Upper lobe of right lung (tissue), 1 donor: Measurements from ENCODE around the gene SLC66A3. TPM values are rescaled to one million over a fixed set of nuclear protein-coding genes. Genes with fewer than 3 reads are reported as not detected.

Source experiments
- ATAC-seq: fragments of 200-7000 bp; cut with Tn5 transposase; one replicate; pipeline ENCODE4 v1.9.1; 2020; ENCODE audit warnings: mild to moderate bottlenecking, moderate library complexity
- DNase-seq: peaks from one replicate; pipeline ENCODE4 v3.0.0-alpha.2; 2020
- H3K27ac ChIP-seq: fragments of 200-600 bp; one replicate; pipeline ENCODE4 v1.8.0; 2022
- H3K27me3 ChIP-seq: fragments of 200-600 bp; one replicate; pipeline ENCODE4 v1.8.0; 2022; ENCODE audit warnings: mild to moderate bottlenecking
- H3K36me3 ChIP-seq: fragments of 200-600 bp; one replicate; pipeline ENCODE4 v1.8.0; 2022
- H3K4me1 ChIP-seq: fragments of 200-600 bp; one replicate; pipeline ENCODE4 v1.8.0; 2022
- H3K4me3 ChIP-seq: fragments of 200-600 bp; one replicate; pipeline ENCODE4 v1.8.0; 2022; ENCODE audit warnings: mild to moderate bottlenecking
- H3K9me3 ChIP-seq: fragments of 200-600 bp; one replicate; pipeline ENCODE4 v1.8.0; 2022
- intact Hi-C: fragments of 100-400 bp; cut with DNase I; formaldehyde crosslinking; loops from one replicate; pipeline ENCODE4 v1.11.0; 2022
- total RNA-seq: library from RNA; stranded (reverse); fragmentation: NEBNext Ultra II Directional; extraction: Animal tissue kit (Norgen Biotek cat#: 25700); gene quantifications from one replicate; pipeline ENCODE4 v1.2.1, GENCODE V29; 2021
- TF ChIP-seq, protein P1 (sequence below): fragments of 200-600 bp; IDR thresholded peaks from one replicate; pipeline ENCODE4 v1.8.0; 2022; ENCODE audit warnings: antibody characterized with exemption
- donor health status: DM: no; HTN: yes; CAD: no; lungs with severe emphysema.

SLC66A3 gene
- total RNA-seq, 1 donor from 2014 or later, result 21.2 TPM

DNA sequence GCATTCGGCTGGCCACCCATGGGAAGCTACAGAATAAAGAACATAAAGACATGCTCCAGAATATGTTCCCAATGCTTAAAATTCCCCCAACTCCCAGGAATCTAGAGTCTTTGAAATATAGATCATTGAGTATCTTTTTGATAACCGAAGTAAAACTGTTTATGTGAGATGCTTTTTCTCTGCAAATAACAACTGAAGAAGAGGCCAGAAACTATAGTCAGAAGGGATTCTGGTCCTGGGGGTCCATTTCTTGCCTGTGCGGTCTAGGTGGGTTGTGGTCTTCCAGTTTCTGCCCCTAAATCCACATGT is 30.6 kb upstream of the SLC66A3 start:
- Histone ChIP-seq H3K9me3 (no peaks in the 10 kb centered on the region), H3K36me3 (no peaks in the 10 kb centered on the region), H3K27me3 (no peaks in the 10 kb centered on the region), H3K4me3 (no peak overlapping the region), H3K27ac (no peak overlapping the region), H3K4me1 (peaks cover 7% of the 10 kb centered on the region)
- TF ChIP-seq, protein P1, sequence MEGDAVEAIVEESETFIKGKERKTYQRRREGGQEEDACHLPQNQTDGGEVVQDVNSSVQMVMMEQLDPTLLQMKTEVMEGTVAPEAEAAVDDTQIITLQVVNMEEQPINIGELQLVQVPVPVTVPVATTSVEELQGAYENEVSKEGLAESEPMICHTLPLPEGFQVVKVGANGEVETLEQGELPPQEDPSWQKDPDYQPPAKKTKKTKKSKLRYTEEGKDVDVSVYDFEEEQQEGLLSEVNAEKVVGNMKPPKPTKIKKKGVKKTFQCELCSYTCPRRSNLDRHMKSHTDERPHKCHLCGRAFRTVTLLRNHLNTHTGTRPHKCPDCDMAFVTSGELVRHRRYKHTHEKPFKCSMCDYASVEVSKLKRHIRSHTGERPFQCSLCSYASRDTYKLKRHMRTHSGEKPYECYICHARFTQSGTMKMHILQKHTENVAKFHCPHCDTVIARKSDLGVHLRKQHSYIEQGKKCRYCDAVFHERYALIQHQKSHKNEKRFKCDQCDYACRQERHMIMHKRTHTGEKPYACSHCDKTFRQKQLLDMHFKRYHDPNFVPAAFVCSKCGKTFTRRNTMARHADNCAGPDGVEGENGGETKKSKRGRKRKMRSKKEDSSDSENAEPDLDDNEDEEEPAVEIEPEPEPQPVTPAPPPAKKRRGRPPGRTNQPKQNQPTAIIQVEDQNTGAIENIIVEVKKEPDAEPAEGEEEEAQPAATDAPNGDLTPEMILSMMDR, result no peak
- ATAC-seq (no peak), DNase-seq (no peak)
- intact Hi-C loops, result loop anchor here (5.0 kb wide), 1 partner anchor 292 kb away; no protein-coding TSS in a partner anchor

DNA sequence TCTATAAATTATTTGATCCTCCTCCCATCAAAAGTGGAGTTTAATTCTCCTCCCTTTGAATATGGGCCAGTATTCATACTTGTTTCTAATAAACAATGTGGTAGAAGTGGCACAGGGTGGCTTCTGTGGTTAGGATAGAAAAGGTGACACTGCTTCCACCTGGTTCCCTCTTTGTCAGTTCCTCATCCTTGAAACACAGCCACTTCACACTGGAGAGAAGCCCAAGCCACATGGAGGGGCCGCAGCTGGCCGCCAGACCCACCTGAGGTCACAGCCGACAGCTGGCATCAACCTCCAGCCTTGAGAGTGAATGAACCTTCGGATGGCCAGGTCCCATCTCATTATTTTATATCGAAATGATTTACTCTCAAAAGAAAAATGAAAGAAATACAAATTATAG is 27.5 kb upstream of the SLC66A3 start:
- DNase-seq, result no peak
- Histone ChIP-seq H3K4me1 (peaks cover 16% of the 10 kb centered on the region), H3K9me3 (no peaks in the 10 kb centered on the region), H3K36me3 (no peaks in the 10 kb centered on the region), H3K27me3 (no peaks in the 10 kb centered on the region), H3K4me3 (no peak overlapping the region), H3K27ac (no peak overlapping the region)
- intact Hi-C loops, result no loop called here
- ATAC-seq, result no peak
- TF ChIP-seq, protein P1, result no peak

DNA sequence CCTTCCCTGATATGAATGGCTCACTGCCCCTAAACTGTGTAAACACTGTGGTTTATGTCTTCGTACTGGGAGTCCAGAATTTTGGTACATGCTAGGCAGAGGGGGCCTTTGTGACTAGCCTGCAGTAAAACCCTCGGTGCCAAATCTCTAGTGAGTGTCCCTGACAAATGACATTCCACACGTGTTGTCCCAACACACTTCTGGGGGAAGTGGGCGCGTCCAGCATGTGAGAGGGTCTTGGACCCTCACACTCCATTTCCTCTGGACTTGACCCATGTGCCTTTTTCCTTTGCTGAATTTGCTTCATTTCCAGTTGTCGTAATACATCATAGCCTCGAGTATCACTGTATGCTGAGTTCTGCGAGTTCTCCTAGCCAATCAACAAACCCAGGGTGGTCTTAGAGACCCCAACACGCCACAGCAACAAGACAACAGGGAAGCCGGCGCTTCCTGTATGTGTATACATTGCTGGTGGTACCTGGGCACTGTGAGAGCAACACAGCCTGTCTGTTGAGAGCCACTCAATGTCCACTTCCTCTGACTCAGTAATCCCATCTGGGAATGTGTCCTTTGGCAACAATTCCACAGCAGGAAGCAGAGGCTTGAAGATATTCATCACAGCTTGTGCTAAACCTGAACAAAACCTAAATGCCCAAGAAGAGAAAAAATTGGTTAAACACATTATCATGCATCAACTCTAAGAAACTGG is 26.9 kb upstream of the SLC66A3 start:
- Histone ChIP-seq H3K27ac (peak overlapping the region; percentile 6), H3K27me3 (no peaks in the 10 kb centered on the region), H3K4me3 (no peak overlapping the region), H3K36me3 (no peaks in the 10 kb centered on the region), H3K4me1 (peaks cover 21% of the 10 kb centered on the region), H3K9me3 (no peaks in the 10 kb centered on the region)
- no peak for DNase-seq
- no peak for ATAC-seq
- TF ChIP-seq, protein P1, result no peak
- intact Hi-C loops, result no loop called here

DNA sequence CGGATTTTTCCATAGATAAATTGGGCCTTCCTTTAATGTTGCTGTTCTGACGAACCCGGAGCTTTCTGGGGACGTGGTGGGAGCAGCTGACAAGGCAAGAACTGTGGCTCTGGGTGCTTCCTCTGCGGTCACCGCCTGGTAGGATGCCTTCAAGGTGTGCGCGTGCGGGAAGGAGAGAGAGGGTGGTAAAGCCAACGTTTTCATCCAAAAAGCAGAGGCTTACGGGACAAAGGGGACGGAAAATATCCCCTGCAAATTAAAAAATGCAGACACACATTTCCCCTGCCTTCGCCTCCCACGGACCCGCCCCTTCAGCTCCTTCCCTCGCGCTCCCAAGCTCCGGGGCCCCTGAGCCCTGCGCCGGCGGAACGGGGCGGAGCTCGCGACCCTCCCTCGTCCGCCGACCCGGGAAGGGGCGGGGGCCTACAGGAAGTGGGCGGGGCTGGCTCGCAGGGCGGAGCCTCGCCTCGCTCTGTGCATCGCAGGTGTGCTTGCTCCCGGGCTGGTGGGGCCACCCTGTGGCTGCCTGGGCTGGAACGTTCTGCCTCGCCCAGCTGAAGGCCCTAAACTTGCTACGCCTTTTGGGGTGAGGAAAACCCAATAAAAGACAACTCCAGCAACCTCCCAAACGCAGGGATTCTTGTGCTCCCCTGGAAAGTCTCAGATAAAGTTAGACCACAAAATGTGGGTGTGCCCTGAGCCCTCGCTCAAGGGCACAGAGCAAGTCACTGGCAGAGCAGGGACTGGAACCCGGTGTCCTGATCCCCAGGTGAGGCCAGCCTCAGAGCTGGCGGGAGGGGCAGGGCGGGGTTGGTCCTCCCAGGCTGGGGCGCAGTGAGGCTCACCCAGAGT is 25.4 kb upstream of the SLC66A3 start:
- no peaks in the 10 kb centered on the region for H3K36me3 ChIP-seq
- peak; percentile 84 for ATAC-seq
- H3K27ac ChIP-seq, result peak overlapping the region; percentile 68
- no peaks in the 10 kb centered on the region for H3K9me3 ChIP-seq
- H3K4me1 ChIP-seq, result peaks cover 24% of the 10 kb centered on the region
- peak overlapping the region; percentile 46 for H3K4me3 ChIP-seq
- DNase-seq, result peak; percentile 90
- TF ChIP-seq, protein P1, result peak; percentile 39
- H3K27me3 ChIP-seq, result no peaks in the 10 kb centered on the region
- intact Hi-C loops, result loop anchor here (10.0 kb wide), 2 partner anchors 65 to 285 kb away; no protein-coding TSS in a partner anchor

DNA sequence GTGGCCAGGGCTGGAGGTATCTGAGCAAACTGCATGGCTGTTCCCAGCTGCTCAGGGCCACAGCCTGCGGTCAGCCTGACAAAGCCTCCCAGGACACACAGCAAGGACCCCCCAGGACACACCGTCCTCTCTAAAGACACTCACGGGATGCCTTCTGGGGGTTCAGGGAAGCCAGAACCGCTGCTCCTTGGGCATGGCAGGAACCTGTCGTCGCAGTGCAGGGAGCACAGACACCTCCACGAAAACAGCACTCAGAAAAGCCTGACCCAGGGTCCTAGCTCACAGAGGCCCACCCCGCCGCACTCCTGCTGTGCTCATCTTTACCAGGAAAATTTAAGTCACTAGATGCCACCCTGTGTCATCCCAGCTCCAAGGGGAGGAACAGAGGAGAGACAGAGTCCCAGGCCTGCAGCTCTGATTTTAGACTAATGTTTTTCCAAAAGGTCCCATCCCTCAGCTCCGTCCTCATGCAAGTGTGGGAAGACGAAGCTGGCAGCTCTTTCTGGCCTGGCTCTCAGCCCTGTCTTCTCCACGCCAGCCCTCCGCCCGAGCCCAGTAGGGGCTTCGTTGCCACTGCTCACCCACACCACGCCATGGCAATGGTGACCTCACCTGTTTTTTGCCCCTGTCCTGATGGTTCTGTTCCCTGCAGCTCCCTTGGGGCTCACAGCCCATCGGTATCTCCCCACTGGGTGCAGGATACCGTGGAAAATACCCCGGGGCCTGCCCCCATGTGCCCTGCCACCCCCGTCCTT is 23.9 kb upstream of the SLC66A3 start:
- H3K4me1 ChIP-seq, result peaks cover 24% of the 10 kb centered on the region
- DNase-seq, result no peak
- no peak overlapping the region for H3K4me3 ChIP-seq
- intact Hi-C loops, result loop anchor here (10.0 kb wide), 2 partner anchors 63 to 283 kb away; no protein-coding TSS in a partner anchor
- ATAC-seq, result no peak
- H3K36me3 ChIP-seq, result no peaks in the 10 kb centered on the region
- TF ChIP-seq, protein P1, result no peak
- no peak overlapping the region for H3K27ac ChIP-seq
- H3K9me3 ChIP-seq, result no peaks in the 10 kb centered on the region
- H3K27me3 ChIP-seq, result no peaks in the 10 kb centered on the region
